OCI-LY3 (cell line): ENCODE measurements around the gene DSCAM.

Source experiments
- H2AFZ ChIP-seq: fragments of 200-600, 300-600 bp; shearing (Covaris generic); 2 replicates; pipeline ENCODE4 v1.6.0; 2014; ENCODE audit warnings: antibody characterized with exemption, low read depth, low read length
- H3K27ac ChIP-seq: fragments of 200-600, 300-600 bp; sonication (generic); 2 replicates; pipeline ENCODE4 v1.5.1; 2014; ENCODE audit warnings: mild to moderate bottlenecking, low read length, moderate library complexity, mixed read lengths
- H3K27me3 ChIP-seq: fragments of 200-600, 300-600 bp; sonication (generic); 2 replicates; pipeline ENCODE4 v1.6.1; 2014; ENCODE audit warnings: low read depth, low read length, mixed read lengths
- H3K36me3 ChIP-seq: fragments of 200-600, 300-600 bp; sonication (generic); replicated peaks from 2 replicates; pipeline ENCODE3; 2014; ENCODE audit warnings: low read depth, low read length, mixed read lengths
- H3K4me1 ChIP-seq: fragments of 300-600, 200-600 bp; sonication (generic); 2 replicates; pipeline ENCODE4 v1.6.1; 2014; ENCODE audit warnings: low read length, mixed read lengths
- H3K4me2 ChIP-seq: fragments of 200-600, 300-600 bp; sonication (generic); 2 replicates; pipeline ENCODE4 v1.6.1; 2014; ENCODE audit warnings: low read length, mixed read lengths
- H3K4me3 ChIP-seq: fragments of 300-600, 200-600 bp; sonication (generic); 2 replicates; pipeline ENCODE4 v1.5.1; 2014; ENCODE audit warnings: antibody characterized with exemption, mild to moderate bottlenecking, low read length, moderate library complexity
- H3K79me2 ChIP-seq: fragments of 300-600, 200-600 bp; shearing (Covaris generic); 2 replicates; pipeline ENCODE4 v1.6.1; 2014; ENCODE audit warnings: mild to moderate bottlenecking, low read length, mixed read lengths
- H3K9ac ChIP-seq: fragments of 300-600, 200-600 bp; shearing (Covaris generic); 2 replicates; pipeline ENCODE4 v1.6.0; 2014; ENCODE audit warnings: mild to moderate bottlenecking, low read length, moderate library complexity
- H3K9me3 ChIP-seq: fragments of 200-600, 300-600 bp; shearing (Covaris generic); 2 replicates; pipeline ENCODE4 v1.6.1; 2014; ENCODE audit warnings: low read length, mixed read lengths; ENCODE audit not compliant: insufficient read depth
- H4K20me1 ChIP-seq: fragments of 200-600, 300-600 bp; sonication (generic); 2 replicates; pipeline ENCODE4 v1.6.1; 2016; ENCODE audit warnings: low read length, mixed read lengths; ENCODE audit not compliant: insufficient read depth
- EZH2phosphoT487 ChIP-seq: fragments of 200-600 bp; shearing (Covaris generic); IDR thresholded peaks from 2 replicates; pipeline ENCODE4 v1.6.1; 2018; ENCODE audit warnings: antibody characterized with exemption, mixed run types, low read depth
- TF ChIP-seq, protein P1 (sequence below): fragments of 200-600, 300-600 bp; sonication (generic); IDR thresholded peaks from 2 replicates; pipeline ENCODE4 v1.5.1; 2014; ENCODE audit warnings: antibody characterized with exemption, low read length, low read depth

Gene DSCAM

DNA sequence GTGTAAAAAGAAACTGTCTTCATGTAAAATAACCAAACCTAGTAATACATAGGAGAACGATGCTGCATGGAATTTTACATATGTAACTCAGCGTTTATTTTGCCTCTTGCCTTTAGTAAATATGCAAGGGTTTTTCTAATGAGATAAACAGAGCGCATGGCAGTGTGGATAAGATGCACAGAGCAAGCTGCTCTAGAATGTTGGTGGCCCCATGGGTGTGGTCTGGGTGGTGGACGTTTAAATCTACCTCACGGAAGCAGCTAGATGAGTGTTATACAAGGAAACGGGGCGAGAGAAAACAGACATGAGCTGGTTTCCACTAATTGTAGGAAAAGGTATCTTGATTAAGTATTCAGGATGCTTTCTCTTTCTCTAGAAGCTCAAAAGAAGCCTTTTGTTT lies 205.9 kb downstream of the DSCAM start:
- TF ChIP-seq, protein P1, sequence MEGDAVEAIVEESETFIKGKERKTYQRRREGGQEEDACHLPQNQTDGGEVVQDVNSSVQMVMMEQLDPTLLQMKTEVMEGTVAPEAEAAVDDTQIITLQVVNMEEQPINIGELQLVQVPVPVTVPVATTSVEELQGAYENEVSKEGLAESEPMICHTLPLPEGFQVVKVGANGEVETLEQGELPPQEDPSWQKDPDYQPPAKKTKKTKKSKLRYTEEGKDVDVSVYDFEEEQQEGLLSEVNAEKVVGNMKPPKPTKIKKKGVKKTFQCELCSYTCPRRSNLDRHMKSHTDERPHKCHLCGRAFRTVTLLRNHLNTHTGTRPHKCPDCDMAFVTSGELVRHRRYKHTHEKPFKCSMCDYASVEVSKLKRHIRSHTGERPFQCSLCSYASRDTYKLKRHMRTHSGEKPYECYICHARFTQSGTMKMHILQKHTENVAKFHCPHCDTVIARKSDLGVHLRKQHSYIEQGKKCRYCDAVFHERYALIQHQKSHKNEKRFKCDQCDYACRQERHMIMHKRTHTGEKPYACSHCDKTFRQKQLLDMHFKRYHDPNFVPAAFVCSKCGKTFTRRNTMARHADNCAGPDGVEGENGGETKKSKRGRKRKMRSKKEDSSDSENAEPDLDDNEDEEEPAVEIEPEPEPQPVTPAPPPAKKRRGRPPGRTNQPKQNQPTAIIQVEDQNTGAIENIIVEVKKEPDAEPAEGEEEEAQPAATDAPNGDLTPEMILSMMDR = no peak
- no peak for TF ChIP-seq EZH2phosphoT487
- H3K4me2 ChIP-seq = no peak overlapping the region
- H2AFZ ChIP-seq = no peak overlapping the region
- no peak overlapping the region for H3K4me3 ChIP-seq
- no peaks in the 10 kb centered on the region for H3K79me2 ChIP-seq
- no peaks in the 10 kb centered on the region for H3K27me3 ChIP-seq
- no peaks in the 10 kb centered on the region for H3K36me3 ChIP-seq
- H4K20me1 ChIP-seq = no peaks in the 10 kb centered on the region
- no peak overlapping the region for H3K9ac ChIP-seq
- H3K9me3 ChIP-seq = no peaks in the 10 kb centered on the region
- H3K4me1 ChIP-seq = no peaks in the 10 kb centered on the region
- H3K27ac ChIP-seq = no peak overlapping the region

DNA sequence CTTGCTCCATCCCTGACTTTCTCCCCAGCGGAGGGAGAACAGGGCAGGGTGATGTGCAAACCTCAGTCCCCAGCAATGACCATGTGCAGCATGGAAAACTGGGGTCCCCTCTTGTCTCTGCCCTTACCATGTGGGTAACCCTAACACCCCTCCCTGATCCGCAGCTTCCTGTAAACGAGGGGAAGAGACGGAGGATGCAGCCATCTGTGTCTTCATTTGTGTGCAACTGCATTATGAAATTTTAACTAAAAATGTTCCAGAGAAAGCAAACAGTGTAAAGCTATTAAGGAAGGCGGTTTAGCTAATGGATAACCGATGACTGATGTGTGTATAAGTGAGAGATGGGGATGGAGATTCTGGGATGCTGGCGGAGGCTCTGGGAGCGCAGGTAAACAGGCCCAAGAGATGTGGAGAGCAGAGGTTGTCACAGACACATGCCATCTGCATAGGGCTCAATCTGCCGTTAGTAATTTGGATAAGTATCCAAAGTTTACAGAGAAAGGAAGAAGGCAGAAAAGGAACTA lies 206.6 kb downstream of the DSCAM start:
- Histone ChIP-seq H3K27ac (no peak overlapping the region), H4K20me1 (no peaks in the 10 kb centered on the region), H3K4me2 (no peak overlapping the region), H3K9ac (no peak overlapping the region), H3K36me3 (no peaks in the 10 kb centered on the region), H3K4me1 (no peaks in the 10 kb centered on the region), H3K4me3 (no peak overlapping the region), H3K27me3 (no peaks in the 10 kb centered on the region), H3K79me2 (no peaks in the 10 kb centered on the region), H2AFZ (no peak overlapping the region), H3K9me3 (no peaks in the 10 kb centered on the region)
- TF ChIP-seq, protein P1 = no peak
- no peak for TF ChIP-seq EZH2phosphoT487

DNA sequence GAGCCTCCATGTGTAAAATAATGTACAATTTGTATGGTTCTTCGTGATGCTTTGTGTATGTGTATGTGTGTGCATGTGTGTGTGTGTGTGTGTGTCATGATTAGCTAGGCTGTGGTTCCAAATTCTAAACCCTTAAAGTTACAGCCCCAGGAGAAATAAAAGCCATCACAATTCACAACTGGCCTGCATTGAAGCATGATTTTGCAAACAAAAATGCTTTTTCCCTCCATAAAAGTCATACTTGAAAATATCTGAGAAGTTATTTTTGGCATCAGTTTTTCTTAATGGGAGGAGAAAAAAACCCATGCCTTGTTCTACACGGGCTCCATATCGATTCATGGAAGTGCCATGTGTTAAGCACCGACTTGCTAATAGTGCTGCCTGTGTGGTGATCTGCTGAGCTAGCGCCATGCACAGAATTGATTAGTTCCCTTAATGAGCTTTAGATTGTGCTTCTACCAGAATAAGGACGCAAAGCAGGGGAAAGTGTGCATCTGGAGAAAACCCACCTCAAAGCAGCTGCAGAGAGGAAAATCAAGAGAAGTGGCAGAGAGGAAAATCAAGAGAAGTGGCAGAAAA lies 207.3 kb downstream of the DSCAM start:
- H3K9ac ChIP-seq = no peak overlapping the region
- no peaks in the 10 kb centered on the region for H3K79me2 ChIP-seq
- H3K36me3 ChIP-seq = no peaks in the 10 kb centered on the region
- H3K4me2 ChIP-seq = no peak overlapping the region
- H3K4me3 ChIP-seq = no peak overlapping the region
- no peaks in the 10 kb centered on the region for H3K9me3 ChIP-seq
- TF ChIP-seq, protein P1 = no peak
- no peak for TF ChIP-seq EZH2phosphoT487
- no peaks in the 10 kb centered on the region for H4K20me1 ChIP-seq
- H2AFZ ChIP-seq = no peak overlapping the region
- H3K27me3 ChIP-seq = no peaks in the 10 kb centered on the region
- no peak overlapping the region for H3K27ac ChIP-seq
- H3K4me1 ChIP-seq = no peaks in the 10 kb centered on the region

DNA sequence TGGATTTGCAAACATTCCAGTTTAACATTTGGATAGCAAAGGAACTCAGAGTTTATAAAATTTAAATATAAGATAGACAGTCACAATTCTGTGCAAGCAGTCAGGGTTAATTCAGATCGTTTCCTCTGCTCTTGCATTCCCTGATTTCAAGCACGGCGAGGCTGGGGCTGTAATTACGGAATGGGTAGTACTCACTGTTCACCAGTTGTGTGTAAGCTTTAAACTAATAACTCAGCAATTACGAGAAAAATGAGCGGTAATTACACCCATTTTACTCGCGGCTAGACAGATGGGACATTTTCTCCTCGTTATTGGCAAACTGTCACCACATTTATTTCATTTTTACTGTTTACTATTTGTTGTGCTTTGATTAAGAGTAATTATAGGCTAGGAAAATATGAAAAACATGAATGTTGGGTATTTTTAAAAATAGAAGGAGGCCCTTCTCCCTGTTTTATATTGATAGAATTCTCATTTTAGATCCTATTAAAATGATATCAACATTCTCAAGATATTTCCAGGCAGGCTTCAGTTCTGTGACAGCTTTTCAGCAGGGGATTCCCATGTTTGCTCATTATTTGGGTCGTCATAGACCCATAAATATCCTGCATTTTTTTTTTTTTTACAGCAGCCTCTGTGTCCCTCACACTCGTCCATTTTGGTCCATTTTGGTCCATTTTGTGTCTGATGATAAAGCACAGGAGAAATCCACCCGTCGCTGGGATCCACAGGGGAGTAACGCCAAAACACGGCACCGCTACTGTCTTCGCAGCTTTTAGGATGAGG lies 208.3 kb downstream of the DSCAM start:
- Histone ChIP-seq H4K20me1 (no peaks in the 10 kb centered on the region), H3K9ac (no peak overlapping the region), H3K79me2 (no peaks in the 10 kb centered on the region), H3K27ac (no peak overlapping the region), H2AFZ (no peak overlapping the region), H3K4me1 (no peaks in the 10 kb centered on the region), H3K27me3 (no peaks in the 10 kb centered on the region), H3K4me2 (no peak overlapping the region), H3K4me3 (no peak overlapping the region), H3K9me3 (no peaks in the 10 kb centered on the region), H3K36me3 (no peaks in the 10 kb centered on the region)
- TF ChIP-seq, protein P1 = no peak
- no peak for TF ChIP-seq EZH2phosphoT487
